Mesothelial cell of epicardium (in vitro differentiated cells): ENCODE measurements around the gene HKDC1. TPM values are rescaled to one million over a fixed set of nuclear protein-coding genes. Genes with fewer than 3 reads are reported as not detected.

Experiments
- DNase-seq, 2 experiments: peaks; one replicate each; pipeline ENCODE4 v3.0.0; 2021; ENCODE audit warnings: low spot score in 2 of 2; ENCODE audit not compliant: unreplicated experiment in 2 of 2
- H3K27ac Mint-ChIP-seq: 2 replicates; pipeline ENCODE4 v1.8.0; 2021; ENCODE audit warnings: mixed read lengths
- H3K27me3 Mint-ChIP-seq: 2 replicates; pipeline ENCODE4 v1.8.0; 2021; ENCODE audit warnings: low read depth, mixed read lengths
- H3K36me3 Mint-ChIP-seq: 2 replicates; pipeline ENCODE4 v1.8.0; 2021; ENCODE audit warnings: mixed read lengths
- H3K4me1 Mint-ChIP-seq: 2 replicates; pipeline ENCODE4 v1.8.0; 2021; ENCODE audit warnings: mixed read lengths
- H3K4me3 Mint-ChIP-seq: 2 replicates; pipeline ENCODE4 v1.8.0; 2021; ENCODE audit warnings: mild to moderate bottlenecking, moderate library complexity, mixed read lengths
- H3K9me3 Mint-ChIP-seq: 2 replicates; pipeline ENCODE4 v1.8.0; 2021; ENCODE audit warnings: mixed read lengths
- total RNA-seq: library from RNA; stranded (reverse); gene quantifications from 3 replicates; pipeline ENCODE4 v1.2.1, GENCODE V29; 2021
- TF ChIP-seq, protein P1 (sequence below): fragments of 200-600 bp; sonication (generic); IDR thresholded peaks from one replicate; pipeline ENCODE4 v1.5.0; 2021; ENCODE audit warnings: antibody characterized with exemption; ENCODE audit not compliant: unreplicated experiment

HKDC1 gene
- total RNA-seq, 1 donor from 2014 or later: not detected

DNA sequence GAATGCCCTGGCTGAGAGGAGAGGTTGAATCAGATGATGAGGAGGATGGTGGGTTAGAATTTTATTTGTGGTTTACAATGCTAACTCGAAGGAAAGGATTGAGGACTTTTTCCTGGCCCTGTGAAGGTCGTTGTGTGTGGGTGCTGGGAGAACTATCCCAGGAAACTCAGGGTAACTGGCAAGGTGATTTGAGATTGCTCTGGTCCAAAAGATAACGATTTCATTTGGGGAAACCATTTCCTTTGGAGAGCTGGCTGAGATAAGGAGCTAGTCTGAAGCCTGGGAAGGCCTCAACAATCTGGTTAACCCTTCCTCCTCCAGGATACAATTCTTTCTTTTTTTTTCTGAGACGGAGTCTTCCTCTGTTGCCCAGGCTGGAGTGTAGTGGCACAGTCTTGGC lies 91.2 kb downstream of the HKDC1 start:
- no peak for DNase-seq
- H3K4me1 Mint-ChIP-seq: peaks cover 19% of the 10 kb centered on the region
- H3K36me3 Mint-ChIP-seq: no peaks in the 10 kb centered on the region
- H3K4me3 Mint-ChIP-seq: no peak overlapping the region
- no peaks in the 10 kb centered on the region for H3K27me3 Mint-ChIP-seq
- peak overlapping the region; percentile 54 for H3K27ac Mint-ChIP-seq
- H3K9me3 Mint-ChIP-seq: no peaks in the 10 kb centered on the region
- TF ChIP-seq, protein P1, sequence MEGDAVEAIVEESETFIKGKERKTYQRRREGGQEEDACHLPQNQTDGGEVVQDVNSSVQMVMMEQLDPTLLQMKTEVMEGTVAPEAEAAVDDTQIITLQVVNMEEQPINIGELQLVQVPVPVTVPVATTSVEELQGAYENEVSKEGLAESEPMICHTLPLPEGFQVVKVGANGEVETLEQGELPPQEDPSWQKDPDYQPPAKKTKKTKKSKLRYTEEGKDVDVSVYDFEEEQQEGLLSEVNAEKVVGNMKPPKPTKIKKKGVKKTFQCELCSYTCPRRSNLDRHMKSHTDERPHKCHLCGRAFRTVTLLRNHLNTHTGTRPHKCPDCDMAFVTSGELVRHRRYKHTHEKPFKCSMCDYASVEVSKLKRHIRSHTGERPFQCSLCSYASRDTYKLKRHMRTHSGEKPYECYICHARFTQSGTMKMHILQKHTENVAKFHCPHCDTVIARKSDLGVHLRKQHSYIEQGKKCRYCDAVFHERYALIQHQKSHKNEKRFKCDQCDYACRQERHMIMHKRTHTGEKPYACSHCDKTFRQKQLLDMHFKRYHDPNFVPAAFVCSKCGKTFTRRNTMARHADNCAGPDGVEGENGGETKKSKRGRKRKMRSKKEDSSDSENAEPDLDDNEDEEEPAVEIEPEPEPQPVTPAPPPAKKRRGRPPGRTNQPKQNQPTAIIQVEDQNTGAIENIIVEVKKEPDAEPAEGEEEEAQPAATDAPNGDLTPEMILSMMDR: no peak

- TF ChIP-seq, protein P1: no peak
- Mint-ChIP-seq H3K27me3 (no peaks in the 10 kb centered on the region), H3K27ac (no peak overlapping the region), H3K4me1 (peaks cover 22% of the 10 kb centered on the region), H3K36me3 (no peaks in the 10 kb centered on the region), H3K4me3 (no peak overlapping the region), H3K9me3 (no peaks in the 10 kb centered on the region)
- DNase-seq: no peak
Measured at GRCh38 chr10:69312528-69312927, 92.4 kb downstream of the HKDC1 start.

GRCh38 chr10:69315100-69315542 lies 95.0 kb downstream of the HKDC1 start:
- TF ChIP-seq, protein P1: no peak
- no peak overlapping the region for H3K4me3 Mint-ChIP-seq
- H3K9me3 Mint-ChIP-seq: no peaks in the 10 kb centered on the region
- no peak for DNase-seq
- H3K36me3 Mint-ChIP-seq: no peaks in the 10 kb centered on the region
- H3K27ac Mint-ChIP-seq: no peak overlapping the region
- no peaks in the 10 kb centered on the region for H3K27me3 Mint-ChIP-seq
- peaks cover 38% of the 10 kb centered on the region for H3K4me1 Mint-ChIP-seq

- H3K9me3 Mint-ChIP-seq: no peaks in the 10 kb centered on the region
- TF ChIP-seq, protein P1: no peak
- H3K27ac Mint-ChIP-seq: peak overlapping the region; percentile 35
- H3K4me3 Mint-ChIP-seq: no peak overlapping the region
- peaks cover 39% of the 10 kb centered on the region for H3K4me1 Mint-ChIP-seq
- H3K36me3 Mint-ChIP-seq: no peaks in the 10 kb centered on the region
- DNase-seq: no peak
- no peaks in the 10 kb centered on the region for H3K27me3 Mint-ChIP-seq
Measured at GRCh38 chr10:69315610-69316312, 95.6 kb downstream of the HKDC1 start.

GRCh38 chr10:69316313-69317059 lies 96.4 kb downstream of the HKDC1 start:
- H3K4me3 Mint-ChIP-seq: no peak overlapping the region

More at GRCh38 chr10:69316313-69317059, 96.4 kb downstream of the HKDC1 start:
- no peak for DNase-seq
- peak overlapping the region; percentile 35 for H3K27ac Mint-ChIP-seq
- no peaks in the 10 kb centered on the region for H3K27me3 Mint-ChIP-seq
- H3K4me1 Mint-ChIP-seq: peaks cover 37% of the 10 kb centered on the region
- TF ChIP-seq, protein P1: no peak
- H3K36me3 Mint-ChIP-seq: no peaks in the 10 kb centered on the region
- no peaks in the 10 kb centered on the region for H3K9me3 Mint-ChIP-seq

Other genes with a start within 250 kb of the HKDC1 start
- 19.1 to 22.7 TPM (median 21.4 TPM) in 3 replicates for gene KIFBP, start 231.5 kb upstream of the HKDC1 start, total RNA-seq
- gene SRGN, start 132.2 kb upstream of the HKDC1 start, total RNA-seq: not detected in 3 replicates
- gene VPS26A, start 96.2 kb upstream of the HKDC1 start, total RNA-seq: 40.1 to 44.6 TPM (median 43.5 TPM) in 3 replicates
- 38.0 to 42.4 TPM (median 38.3 TPM) in 3 replicates for gene SUPV3L1, start 40.1 kb upstream of the HKDC1 start, total RNA-seq
- gene HK1, start 58.2 kb downstream of the HKDC1 start, total RNA-seq: 61.8 to 68.7 TPM (median 65.6 TPM) in 3 replicates
- gene TACR2, start 196.6 kb downstream of the HKDC1 start, total RNA-seq: not detected in 3 replicates
- gene TSPAN15, start 231.1 kb downstream of the HKDC1 start, total RNA-seq: 17.7 to 20.9 TPM (median 19.7 TPM) in 3 replicates